ENCODE measurements around the gene ESPN.

DNA sequence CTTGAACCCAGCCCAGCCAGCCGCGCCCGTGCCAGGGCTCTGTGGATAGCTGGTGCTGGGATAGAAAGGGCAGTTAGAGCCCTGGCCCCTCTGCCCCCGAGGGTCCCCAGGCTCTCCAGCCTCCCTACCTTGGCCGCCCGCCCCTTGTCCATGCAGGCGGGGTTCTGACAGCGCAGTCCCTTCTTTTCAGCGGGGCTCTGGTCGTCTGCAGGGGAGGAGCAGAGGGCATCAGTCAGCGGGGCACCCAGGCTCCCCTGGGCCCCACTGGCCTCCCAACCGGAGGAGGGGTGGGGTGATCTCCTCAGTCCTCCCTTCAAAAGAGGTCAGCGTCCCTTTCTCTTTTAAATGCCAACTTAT, 71.8 kb downstream of the ESPN start:
- TF ChIP-seq, protein P1, sequence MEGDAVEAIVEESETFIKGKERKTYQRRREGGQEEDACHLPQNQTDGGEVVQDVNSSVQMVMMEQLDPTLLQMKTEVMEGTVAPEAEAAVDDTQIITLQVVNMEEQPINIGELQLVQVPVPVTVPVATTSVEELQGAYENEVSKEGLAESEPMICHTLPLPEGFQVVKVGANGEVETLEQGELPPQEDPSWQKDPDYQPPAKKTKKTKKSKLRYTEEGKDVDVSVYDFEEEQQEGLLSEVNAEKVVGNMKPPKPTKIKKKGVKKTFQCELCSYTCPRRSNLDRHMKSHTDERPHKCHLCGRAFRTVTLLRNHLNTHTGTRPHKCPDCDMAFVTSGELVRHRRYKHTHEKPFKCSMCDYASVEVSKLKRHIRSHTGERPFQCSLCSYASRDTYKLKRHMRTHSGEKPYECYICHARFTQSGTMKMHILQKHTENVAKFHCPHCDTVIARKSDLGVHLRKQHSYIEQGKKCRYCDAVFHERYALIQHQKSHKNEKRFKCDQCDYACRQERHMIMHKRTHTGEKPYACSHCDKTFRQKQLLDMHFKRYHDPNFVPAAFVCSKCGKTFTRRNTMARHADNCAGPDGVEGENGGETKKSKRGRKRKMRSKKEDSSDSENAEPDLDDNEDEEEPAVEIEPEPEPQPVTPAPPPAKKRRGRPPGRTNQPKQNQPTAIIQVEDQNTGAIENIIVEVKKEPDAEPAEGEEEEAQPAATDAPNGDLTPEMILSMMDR (optimal IDR thresholded peaks at IDR 0.05 in 1 of 3, IDR thresholded peaks at IDR 0.05 in 1 of 3, conservative IDR thresholded peaks at IDR 0.05 in 1 of 3; ENCODE audit: extremely low read depth in 1 of 3, insufficient read depth in 2 of 3, low read length in 3 of 3): no peak
- no peak for TF ChIP-seq EZH2 (IDR thresholded peaks at IDR 0.05; ENCODE audit: low read length)
